DOHH2 (cell line): Measurements from ENCODE around the gene CHRNA5.
A peak's percentile ranks its signal among the peaks of the same experiment; 100 is the strongest.
"Not testable (repeated sequence)": the region's sequence is repeated elsewhere in the genome, so short reads cannot be mapped to it uniquely, and the experiment has no call there.

Source experiments
- H3F3A ChIP-seq: fragments of 200-600 bp; sonication (generic), shearing (Covaris generic); 2 replicates; pipeline ENCODE4 v1.6.0; 2016; ENCODE audit warnings: antibody characterized with exemption, mild to moderate bottlenecking; ENCODE audit not compliant: control insufficient read depth, insufficient read depth
- H3K27ac ChIP-seq: fragments of 200-600 bp; sonication (generic); 2 replicates; pipeline ENCODE4 v1.5.1; 2014; ENCODE audit warnings: low read depth, mild to moderate bottlenecking, low read length, moderate library complexity
- H3K27me3 ChIP-seq: fragments of 200-600 bp; sonication (generic); 2 replicates; pipeline ENCODE4 v1.6.1; 2014; ENCODE audit warnings: mild to moderate bottlenecking, low read length, mixed read lengths; ENCODE audit not compliant: control insufficient read depth
- H3K36me3 ChIP-seq: fragments of 200-600 bp; sonication (generic); 2 replicates; pipeline ENCODE4 v1.6.1; 2014; ENCODE audit warnings: mild to moderate bottlenecking, low read length, moderate library complexity, mixed read lengths; ENCODE audit not compliant: control insufficient read depth
- H3K4me1 ChIP-seq: fragments of 200-600 bp; sonication (generic); 2 replicates; pipeline ENCODE4 v1.6.1; 2014; ENCODE audit warnings: mild to moderate bottlenecking, low read length, mixed read lengths; ENCODE audit not compliant: control insufficient read depth
- H3K4me2 ChIP-seq: fragments of 200-600 bp; sonication (generic); 2 replicates; pipeline ENCODE4 v1.6.0; 2014; ENCODE audit warnings: mild to moderate bottlenecking, low read length, moderate library complexity
- H3K4me3 ChIP-seq: fragments of 200-600 bp; sonication (generic); 2 replicates; pipeline ENCODE4 v1.5.1; 2014; ENCODE audit warnings: mild to moderate bottlenecking, low read length, mixed read lengths
- H3K79me2 ChIP-seq: fragments of 200-600 bp; sonication (generic); 2 replicates; pipeline ENCODE4 v1.6.1; 2014; ENCODE audit warnings: mild to moderate bottlenecking, low read length, mixed read lengths; ENCODE audit not compliant: control insufficient read depth
- H3K9me2 ChIP-seq: fragments of 200-600 bp; sonication (generic); replicated peaks from 2 replicates; pipeline ENCODE4 v1.6.1; 2014; ENCODE audit warnings: mild to moderate bottlenecking, low read length, mixed read lengths; ENCODE audit not compliant: control insufficient read depth
- H3K9me3 ChIP-seq: fragments of 200-600 bp; sonication (generic); 2 replicates; pipeline ENCODE4 v1.6.1; 2014; ENCODE audit warnings: antibody characterized with exemption, low read length, mixed read lengths; ENCODE audit not compliant: control insufficient read depth, insufficient read depth
- H4K20me1 ChIP-seq: fragments of 200-600 bp; sonication (generic); 2 replicates; pipeline ENCODE4 v1.6.0; 2014; ENCODE audit warnings: low read depth, mild to moderate bottlenecking, antibody characterized with exemption, low read length, moderate library complexity; ENCODE audit not compliant: control insufficient read depth, insufficient read depth
- EZH2phosphoT487 ChIP-seq: fragments of 200-600 bp; sonication (generic); IDR thresholded peaks from 2 replicates; pipeline ENCODE4 v1.6.1; 2017; ENCODE audit warnings: borderline replicate concordance, mild to moderate bottlenecking, antibody characterized with exemption, low read length, moderate library complexity, mixed read lengths
- TF ChIP-seq, protein P1 (sequence below): fragments of 200-600 bp; sonication (generic); IDR thresholded peaks from one replicate; pipeline ENCODE4 v1.5.1; 2014; ENCODE audit warnings: antibody characterized with exemption, mild to moderate bottlenecking, low read depth, low read length; ENCODE audit not compliant: poor library complexity, severe bottlenecking

Gene CHRNA5

DNA sequence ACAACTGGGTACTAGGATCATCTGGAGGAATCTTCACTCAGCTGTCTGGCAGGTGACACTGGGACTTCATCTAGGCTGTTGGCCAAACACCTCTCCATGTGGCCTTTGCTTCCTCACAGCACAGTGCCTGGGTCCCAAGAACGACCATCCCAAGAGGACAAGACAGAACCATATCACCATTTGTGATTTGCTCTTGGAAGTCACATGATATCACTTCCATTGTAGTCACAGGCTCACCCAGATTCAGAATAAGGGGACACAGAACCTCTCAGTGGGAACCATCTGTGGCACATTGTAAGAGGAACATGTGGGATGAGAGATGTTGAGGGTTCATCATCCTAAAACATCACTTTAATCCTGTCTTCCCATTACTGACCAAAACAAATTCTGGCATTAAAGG is 27.0 kb upstream of the CHRNA5 start:
- no peak overlapping the region for H3K4me2 ChIP-seq
- peaks cover 5% of the 10 kb centered on the region; the same call in 1 of the 2 replicates for H4K20me1 ChIP-seq

DNA sequence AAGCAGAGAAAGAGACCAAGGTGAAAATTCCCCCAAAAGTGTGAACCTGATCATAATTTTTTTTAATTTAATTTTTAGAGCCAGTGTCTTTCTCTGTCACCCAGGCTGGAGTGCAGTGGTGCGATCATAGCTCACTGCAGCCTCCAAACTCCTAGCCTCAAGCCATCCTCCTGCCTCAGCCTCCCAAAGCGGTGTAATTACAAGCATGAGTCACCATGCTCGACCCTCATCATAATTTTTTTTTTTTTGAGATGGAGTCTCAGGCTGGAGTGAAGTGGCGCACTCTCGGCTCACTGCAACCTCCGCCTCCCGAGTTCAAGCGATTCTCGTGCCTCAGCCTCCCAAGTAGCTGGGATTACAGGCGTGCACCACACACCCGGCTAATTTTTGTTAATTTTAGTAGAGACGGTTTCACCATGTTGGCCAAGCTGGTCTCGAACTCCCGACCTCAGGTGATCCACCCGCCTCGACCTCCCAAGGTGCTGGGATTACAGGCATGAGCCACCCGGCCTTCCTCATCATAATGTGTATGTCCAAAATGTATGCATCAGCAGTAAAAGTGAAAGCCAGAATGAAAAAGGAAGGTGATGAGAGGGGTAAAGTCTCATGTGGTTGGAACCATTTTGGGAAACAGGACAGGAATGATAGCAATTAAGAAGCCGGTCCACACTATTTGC is 25.7 kb upstream of the CHRNA5 start:
- H3K27me3 ChIP-seq, H3F3A ChIP-seq, H3K9me3 ChIP-seq, H4K20me1 ChIP-seq, H3K9me2 ChIP-seq: not testable (repeated sequence)
- Histone ChIP-seq H3K27ac (peak overlapping the region; percentile 47; the same call in 1 of the 2 replicates), H3K79me2 (peaks cover 40% of the 10 kb centered on the region), H3K4me2 (peak overlapping the region; percentile 84), H3K4me3 (peak overlapping the region; percentile 92), H3K4me1 (peaks cover 16% of the 10 kb centered on the region), H3K36me3 (peaks cover 38% of the 10 kb centered on the region)

More for the DNA sequence above, 27.0 kb upstream of the CHRNA5 start:
- Histone ChIP-seq H3K9me3 (no peaks in the 10 kb centered on the region), H3K79me2 (peaks cover 36% of the 10 kb centered on the region), H3F3A (0 out of 2 replicates have a peak, but pooled peaks cover 3% of the 10 kb centered on the region), H3K27ac (no peak overlapping the region), H3K36me3 (peaks cover 25% of the 10 kb centered on the region), H3K4me1 (peaks cover 16% of the 10 kb centered on the region), H3K9me2 (no peaks in the 10 kb centered on the region), H3K27me3 (no peaks in the 10 kb centered on the region), H3K4me3 (no peak overlapping the region)
- TF ChIP-seq EZH2phosphoT487, result no peak
- TF ChIP-seq, protein P1, sequence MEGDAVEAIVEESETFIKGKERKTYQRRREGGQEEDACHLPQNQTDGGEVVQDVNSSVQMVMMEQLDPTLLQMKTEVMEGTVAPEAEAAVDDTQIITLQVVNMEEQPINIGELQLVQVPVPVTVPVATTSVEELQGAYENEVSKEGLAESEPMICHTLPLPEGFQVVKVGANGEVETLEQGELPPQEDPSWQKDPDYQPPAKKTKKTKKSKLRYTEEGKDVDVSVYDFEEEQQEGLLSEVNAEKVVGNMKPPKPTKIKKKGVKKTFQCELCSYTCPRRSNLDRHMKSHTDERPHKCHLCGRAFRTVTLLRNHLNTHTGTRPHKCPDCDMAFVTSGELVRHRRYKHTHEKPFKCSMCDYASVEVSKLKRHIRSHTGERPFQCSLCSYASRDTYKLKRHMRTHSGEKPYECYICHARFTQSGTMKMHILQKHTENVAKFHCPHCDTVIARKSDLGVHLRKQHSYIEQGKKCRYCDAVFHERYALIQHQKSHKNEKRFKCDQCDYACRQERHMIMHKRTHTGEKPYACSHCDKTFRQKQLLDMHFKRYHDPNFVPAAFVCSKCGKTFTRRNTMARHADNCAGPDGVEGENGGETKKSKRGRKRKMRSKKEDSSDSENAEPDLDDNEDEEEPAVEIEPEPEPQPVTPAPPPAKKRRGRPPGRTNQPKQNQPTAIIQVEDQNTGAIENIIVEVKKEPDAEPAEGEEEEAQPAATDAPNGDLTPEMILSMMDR, result no peak

DNA sequence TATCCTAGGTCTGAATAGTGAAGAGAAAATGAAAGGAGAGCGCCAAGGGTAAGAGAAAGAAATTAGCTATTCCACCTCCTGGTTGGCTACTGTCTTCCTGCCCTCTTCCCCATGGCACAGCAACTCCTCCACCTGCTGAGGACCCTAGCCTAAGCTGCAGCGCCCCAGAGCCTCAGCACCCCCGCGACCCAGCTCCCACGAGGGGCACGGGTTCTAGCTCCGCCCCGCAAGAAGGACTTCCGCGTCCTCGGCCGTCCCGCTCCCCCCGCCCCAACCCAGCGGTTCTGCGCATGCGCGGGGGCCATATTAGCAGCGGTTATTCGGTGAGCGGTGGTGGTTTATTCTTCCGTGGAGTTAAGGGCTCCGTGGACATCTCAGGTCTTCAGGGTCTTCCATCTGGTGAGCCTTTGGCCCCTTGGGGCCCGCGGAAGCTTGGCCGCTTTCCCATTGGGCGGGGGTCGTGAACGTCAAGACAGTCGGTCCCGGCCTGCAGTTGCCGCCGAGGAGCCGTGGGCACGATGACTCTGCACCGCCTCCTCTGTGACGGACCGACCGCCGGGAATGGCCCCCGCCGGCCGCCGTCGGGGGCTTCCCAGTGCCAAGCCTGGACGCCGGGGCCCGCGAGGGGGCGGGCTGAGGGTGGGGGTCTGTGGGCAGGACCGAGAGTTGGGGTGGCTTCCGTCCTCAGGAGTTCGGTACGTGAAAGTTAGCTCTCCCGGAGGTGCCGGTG is 25.0 kb upstream of the CHRNA5 start, which contains the start of gene PSMA4:
PSMA4 (plus strand) TSS at position 304 of the 730 bp plus-strand sequence. CDS start 1,484 bp downstream, outside the sequence.
- TF ChIP-seq, protein P1, result no peak
- TF ChIP-seq EZH2phosphoT487, result no peak
- H3K79me2 ChIP-seq, result peaks cover 40% of the 10 kb centered on the region
- peak within 1 kb of the TSS; percentile 92 for H3K4me3 ChIP-seq
- no peaks in the 10 kb centered on the region for H3K9me3 ChIP-seq
- peaks cover 16% of the 10 kb centered on the region for H3K4me1 ChIP-seq
- peak within 1 kb of the TSS; percentile 84 for H3K4me2 ChIP-seq
- H4K20me1 ChIP-seq, result peaks cover 5% of the 10 kb centered on the region; the same call in 1 of the 2 replicates
- peaks cover 45% of the 10 kb centered on the region for H3K36me3 ChIP-seq
- H3F3A ChIP-seq, result 0 out of 2 replicates have a peak, but pooled peaks cover 6% of the 10 kb centered on the region
- H3K27me3 ChIP-seq, result no peaks in the 10 kb centered on the region
- H3K27ac ChIP-seq, result peak within 1 kb of the TSS; percentile 47
- H3K9me2 ChIP-seq, result no peaks in the 10 kb centered on the region
